ENCODE data around the gene AIFM1. TPM values are rescaled to one million over a fixed set of nuclear protein-coding genes. Genes with fewer than 3 reads are reported as not detected.
A peak's percentile ranks its signal among the peaks of the same experiment; 100 is the strongest.

The AIFM1 gene
- total RNA-seq = 10 to 100 TPM; 85.2 to 89.0 TPM

DNA sequence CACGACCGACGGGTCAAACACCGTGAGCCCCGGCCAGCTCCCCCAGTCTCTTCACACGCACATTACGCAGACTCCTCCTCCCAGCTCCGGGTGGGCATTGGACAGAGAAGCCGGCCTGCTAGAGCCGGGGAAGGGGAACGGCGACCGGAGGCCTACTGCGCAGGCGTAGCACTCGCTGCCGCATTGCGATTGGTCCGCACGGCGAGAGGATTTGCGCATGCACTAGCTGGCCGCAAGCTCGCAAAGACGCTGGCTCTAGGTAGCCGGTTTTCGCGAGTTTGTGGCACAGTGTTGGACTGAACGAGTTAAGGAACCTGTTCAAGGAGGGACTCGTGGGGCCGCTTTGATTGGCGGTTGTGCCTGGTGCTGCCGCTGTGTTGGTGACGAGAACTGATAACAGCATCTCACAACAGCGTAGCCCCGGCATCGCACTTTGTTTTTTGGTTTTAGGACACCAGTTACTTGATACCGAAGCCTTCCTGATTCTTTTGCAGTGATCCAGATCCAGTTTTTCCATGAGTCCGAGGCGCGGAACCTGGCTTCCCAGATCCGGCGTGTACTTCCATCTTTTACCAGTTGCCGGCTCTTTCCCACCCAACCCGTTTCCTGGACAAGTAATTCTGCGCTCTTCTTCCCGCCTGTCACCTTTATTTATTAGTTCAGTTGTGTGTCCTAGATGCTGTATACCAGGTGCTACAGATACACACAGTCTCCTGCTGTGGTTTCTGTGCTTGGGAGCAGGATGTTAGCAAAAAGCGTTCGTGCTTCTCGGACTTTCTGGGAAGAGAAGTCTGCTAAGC, at the start of gene AIFM1:
Gene AIFM1 (minus strand): TSS at position 139 of the 800 bp plus-strand sequence. CDS start 185 bp downstream, outside the sequence.
- H3K36me3 ChIP-seq = no peaks in the 10 kb centered on the region
- peak within 1 kb of the TSS; percentile 47 for H3K4me3 ChIP-seq
- TF ChIP-seq CTCF (IDR thresholded peaks at IDR 0.05) = no peak
- DNase-seq = peak; percentile 89
- intact Hi-C loops (cut with DNase I) = no loop called here
- H3K27ac ChIP-seq = peak within 1 kb of the TSS; percentile 87
- no peaks in the 10 kb centered on the region for H3K9me3 ChIP-seq
- peak within 1 kb of the TSS; percentile 60 to 66 for H3K9ac ChIP-seq (ENCODE audit: low read depth in 2 of 2, low read length in 2 of 2)
- H3K27me3 ChIP-seq = no peaks in the 10 kb centered on the region
- H3K4me1 ChIP-seq = no peaks in the 10 kb centered on the region

- Histone ChIP-seq H3K9ac (ENCODE audit: low read depth in 2 of 2, low read length in 2 of 2) (no peak overlapping the region), H3K36me3 (no peaks in the 10 kb centered on the region), H3K27me3 (no peaks in the 10 kb centered on the region), H3K27ac (no peak overlapping the region), H3K4me3 (no peak overlapping the region), H3K4me1 (no peaks in the 10 kb centered on the region), H3K9me3 (no peaks in the 10 kb centered on the region)
- TF ChIP-seq CTCF (IDR thresholded peaks at IDR 0.05) = no peak
- DNase-seq = no peak
- intact Hi-C loops (cut with DNase I) = no loop called here
Observed at GRCh38 chrX:130213376-130213775, 47.7 kb upstream of the AIFM1 start.

- no peak for TF ChIP-seq CTCF (IDR thresholded peaks at IDR 0.05)
- Histone ChIP-seq H3K27ac (no peak overlapping the region), H3K36me3 (no peaks in the 10 kb centered on the region), H3K27me3 (no peaks in the 10 kb centered on the region), H3K4me1 (no peaks in the 10 kb centered on the region), H3K4me3 (no peak overlapping the region), H3K9ac (ENCODE audit: low read depth in 2 of 2, low read length in 2 of 2) (no peak overlapping the region), H3K9me3 (no peaks in the 10 kb centered on the region)
- DNase-seq = no peak
- intact Hi-C loops (cut with DNase I) = no loop called here
Observed at GRCh38 chrX:130212371-130212770, 46.7 kb upstream of the AIFM1 start.

DNA sequence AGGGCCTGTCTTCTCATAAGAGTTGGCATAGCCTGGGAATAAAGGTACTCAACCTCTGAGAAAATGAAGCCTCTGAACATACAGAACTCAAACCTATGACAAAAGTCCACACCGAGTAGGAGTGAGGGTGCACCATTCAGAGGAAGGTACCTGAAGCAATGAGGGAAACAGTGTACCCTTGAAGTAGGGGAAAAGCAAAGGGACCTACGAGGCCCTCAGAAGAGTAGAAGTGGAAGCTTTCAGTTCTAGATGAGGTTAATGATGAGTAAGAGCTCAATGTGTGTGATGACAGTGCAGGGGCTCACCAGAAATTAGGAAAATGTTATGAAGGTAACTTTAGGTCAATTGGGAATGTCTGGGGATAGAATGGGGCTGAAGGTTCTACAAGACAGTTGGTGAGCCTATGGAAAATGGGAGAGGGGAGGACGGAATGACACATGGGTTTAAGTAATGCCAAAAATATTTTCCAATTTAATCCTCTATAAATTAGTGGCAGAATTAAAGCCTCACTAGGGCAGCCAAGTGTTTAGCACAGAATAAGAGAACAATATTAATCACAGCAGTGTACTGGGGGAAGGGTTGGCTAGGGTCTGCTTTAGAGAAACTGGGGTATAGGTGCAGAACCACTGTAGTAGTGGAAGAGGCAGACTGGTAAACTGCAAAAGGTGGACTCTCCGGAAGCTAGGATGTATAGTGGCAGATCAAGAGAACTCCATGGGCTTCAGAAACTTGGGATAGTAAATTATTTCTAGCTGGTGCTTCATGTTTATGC, 46.0 kb upstream of the AIFM1 start:
- Histone ChIP-seq H3K4me1 (no peaks in the 10 kb centered on the region), H3K9ac (ENCODE audit: low read depth in 2 of 2, low read length in 2 of 2) (no peak overlapping the region), H3K27me3 (no peaks in the 10 kb centered on the region), H3K9me3 (no peaks in the 10 kb centered on the region), H3K36me3 (no peaks in the 10 kb centered on the region), H3K4me3 (no peak overlapping the region), H3K27ac (no peak overlapping the region)
- TF ChIP-seq CTCF (IDR thresholded peaks at IDR 0.05) = no peak
- intact Hi-C loops (cut with DNase I) = no loop called here
- DNase-seq = no peak

DNA sequence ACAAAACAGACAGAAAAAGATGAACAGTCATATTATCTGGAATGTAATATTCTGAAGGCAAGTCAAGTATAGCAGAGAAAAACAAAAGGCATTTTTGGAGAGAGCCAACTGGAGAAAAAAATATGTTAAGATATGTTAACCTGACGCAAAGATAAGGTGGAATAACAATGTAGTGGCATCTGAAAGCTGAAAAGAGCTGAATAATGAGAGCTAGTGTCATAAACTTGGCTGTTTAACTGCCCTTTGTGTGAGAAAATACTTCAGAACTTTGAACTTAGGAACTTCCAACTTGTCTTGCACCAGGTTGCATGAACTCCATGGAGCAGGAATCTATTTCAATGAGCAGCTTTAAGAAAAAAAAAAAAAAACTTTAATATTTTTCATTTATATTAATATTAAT, 39.0 kb upstream of the AIFM1 start:
- no peak for DNase-seq
- Histone ChIP-seq H3K4me1 (no peaks in the 10 kb centered on the region), H3K9ac (ENCODE audit: low read depth in 2 of 2, low read length in 2 of 2) (no peak overlapping the region), H3K27me3 (no peaks in the 10 kb centered on the region), H3K36me3 (no peaks in the 10 kb centered on the region), H3K4me3 (no peak overlapping the region), H3K27ac (no peak overlapping the region), H3K9me3 (no peaks in the 10 kb centered on the region)
- intact Hi-C loops (cut with DNase I) = no loop called here
- no peak for TF ChIP-seq CTCF (IDR thresholded peaks at IDR 0.05)

Measured in colonic mucosa (tissue), 4 donors.